HEK293 (cell line): ENCODE measurements around the gene ADAMTS17.

ENCODE experiments used
- CTCF ChIA-PET: fragments of 350-600 bp; formaldehyde crosslinking; extraction: SDS; loops from one replicate; lab custom pipeline; 2021; ENCODE audit warnings: antibody characterized with exemption; lab: Yijun Ruan, JAX
- POLR2A ChIA-PET: fragments of 300-600 bp; formaldehyde crosslinking; extraction: SDS; loops from one replicate; lab custom pipeline; 2020; ENCODE audit warnings: antibody characterized with exemption, inconsistent platforms; lab: Yijun Ruan, JAX
- H3K27ac ChIP-seq: fragments of 200-500 bp; sonication (Bioruptor generic); 2 replicates; pipeline ENCODE4 v1.5.1; 2014; ENCODE audit warnings: low read depth, low read length, control low read depth, inconsistent platforms; ENCODE audit errors: extremely low read depth
- H3K36me3 ChIP-seq, 2 experiments: fragments of 200-500 bp in 1 of 2; sonication (Bioruptor generic) in 1 of 2; 1 replicate in 1 of 2; 2 replicates in 1 of 2; pipeline ENCODE4 v1.5.1; 2014 to 2017; ENCODE audit warnings: inconsistent platforms in 2 of 2, low read length in 2 of 2; ENCODE audit not compliant: control insufficient read depth in 2 of 2, insufficient read depth in 1 of 2
- H3K4me1 ChIP-seq: fragments of 200-500 bp; sonication (Bioruptor generic); 2 replicates; pipeline ENCODE4 v1.5.1; 2014; ENCODE audit warnings: mild to moderate bottlenecking, low read length, inconsistent platforms; ENCODE audit not compliant: control insufficient read depth, insufficient read depth
- H3K4me3 ChIP-seq: 2 replicates; pipeline ENCODE4 v1.5.1; 2011; ENCODE audit warnings: low read depth, mild to moderate bottlenecking, control low read depth, low read length, moderate library complexity
- H3K9me3 ChIP-seq: fragments of 200-500 bp; sonication (Bioruptor generic); 2 replicates; pipeline ENCODE4 v1.5.1; 2014; ENCODE audit warnings: low read depth, low read length, inconsistent platforms; ENCODE audit not compliant: control insufficient read depth, insufficient read depth
- ATF2 ChIP-seq: fragments of 450-650 bp; formaldehyde crosslinking; IDR thresholded peaks from 2 replicates; pipeline ENCODE4 v1.5.1; 2016; ENCODE audit warnings: missing biosample characterization, missing genetic modification characterization, low read depth
- HIC1 ChIP-seq: fragments of 450-650 bp; formaldehyde crosslinking; IDR thresholded peaks from 2 replicates; pipeline ENCODE4 v1.5.1; 2016; ENCODE audit warnings: missing biosample characterization, missing genetic modification characterization
- KLF8 ChIP-seq: fragments of 450-650 bp; formaldehyde crosslinking; IDR thresholded peaks from 2 replicates; pipeline ENCODE4 v1.5.1; 2016; ENCODE audit warnings: missing biosample characterization, missing genetic modification characterization
- PRDM6 ChIP-seq: fragments of 450-650 bp; formaldehyde crosslinking; IDR thresholded peaks from 2 replicates; pipeline ENCODE4 v1.5.1; 2017; ENCODE audit warnings: missing biosample characterization, missing genetic modification characterization
- RBAK ChIP-seq: fragments of 450-650 bp; formaldehyde crosslinking; IDR thresholded peaks from 2 replicates; pipeline ENCODE4 v1.5.1; 2016; ENCODE audit warnings: missing biosample characterization, missing genetic modification characterization
- REST ChIP-seq: fragments of 450-650 bp; formaldehyde crosslinking; IDR thresholded peaks from 2 replicates; pipeline ENCODE4 v1.5.1; 2016; ENCODE audit warnings: missing biosample characterization, missing genetic modification characterization
- SP3 ChIP-seq: fragments of 450-650 bp; formaldehyde crosslinking; IDR thresholded peaks from 2 replicates; pipeline ENCODE4 v1.5.1; 2016; ENCODE audit warnings: missing biosample characterization, missing genetic modification characterization
- YY2 ChIP-seq: fragments of 450-650 bp; formaldehyde crosslinking; IDR thresholded peaks from 2 replicates; pipeline ENCODE4 v1.5.1; 2016; ENCODE audit warnings: missing biosample characterization, missing genetic modification characterization
- ZBTB7A ChIP-seq: fragments of 450-650 bp; formaldehyde crosslinking; IDR thresholded peaks from 2 replicates; pipeline ENCODE4 v1.5.1; 2016; ENCODE audit warnings: low read depth, missing biosample characterization, missing genetic modification characterization
- ZNF214 ChIP-seq: fragments of 450-650 bp; formaldehyde crosslinking; IDR thresholded peaks from 2 replicates; pipeline ENCODE4 v1.5.1; 2017; ENCODE audit warnings: missing biosample characterization, mild to moderate bottlenecking, missing genetic modification characterization, borderline replicate concordance
- ZNF221 ChIP-seq: fragments of 450-650 bp; formaldehyde crosslinking; IDR thresholded peaks from 2 replicates; pipeline ENCODE4 v1.5.1; 2017; ENCODE audit warnings: missing biosample characterization, missing genetic modification characterization, borderline replicate concordance
- ZNF274 ChIP-seq, 2 experiments: fragments of 200-500 bp in 1 of 2; fragments of 450-650 bp in 1 of 2; sonication (Bioruptor generic) in 1 of 2; formaldehyde crosslinking in 1 of 2; IDR thresholded peaks; 2 replicates each; pipeline versions ENCODE4 v1.5.1 to v1.6.1; 2014 to 2016; ENCODE audit warnings: borderline replicate concordance in 1 of 2, inconsistent platforms in 1 of 2, low read length in 1 of 2, missing biosample characterization in 1 of 2, missing genetic modification characterization in 1 of 2
- ZNF280D ChIP-seq: fragments of 450-650 bp; formaldehyde crosslinking; IDR thresholded peaks from 2 replicates; pipeline ENCODE4 v1.5.1; 2016; ENCODE audit warnings: missing biosample characterization, missing genetic modification characterization
- ZNF354C ChIP-seq: fragments of 450-650 bp; formaldehyde crosslinking; IDR thresholded peaks from 2 replicates; pipeline ENCODE4 v1.5.1; 2016; ENCODE audit warnings: missing biosample characterization, missing genetic modification characterization, low read depth, borderline replicate concordance
- ZNF366 ChIP-seq: fragments of 450-650 bp; formaldehyde crosslinking; conservative IDR thresholded peaks from 2 replicates; pipeline ENCODE4 v1.5.1; 2016; ENCODE audit warnings: missing biosample characterization, missing genetic modification characterization
- ZNF394 ChIP-seq: fragments of 450-650 bp; formaldehyde crosslinking; IDR thresholded peaks from 2 replicates; pipeline ENCODE4 v1.5.1; 2016; ENCODE audit warnings: missing biosample characterization, missing genetic modification characterization, mild to moderate bottlenecking, moderate library complexity, borderline replicate concordance
- ZNF423 ChIP-seq: fragments of 450-650 bp; formaldehyde crosslinking; IDR thresholded peaks from 2 replicates; pipeline ENCODE4 v1.5.1; 2016; ENCODE audit warnings: missing biosample characterization, missing genetic modification characterization
- ZNF544 ChIP-seq: fragments of 450-650 bp; formaldehyde crosslinking; IDR thresholded peaks from 2 replicates; pipeline ENCODE4 v1.5.0; 2017; ENCODE audit warnings: missing biosample characterization, missing genetic modification characterization
- ZNF548 ChIP-seq: fragments of 450-650 bp; formaldehyde crosslinking; IDR thresholded peaks from 2 replicates; pipeline ENCODE4 v1.5.1; 2016; ENCODE audit warnings: missing biosample characterization, missing genetic modification characterization
- ZNF777 ChIP-seq: fragments of 450-650 bp; formaldehyde crosslinking; IDR thresholded peaks from 2 replicates; pipeline ENCODE4 v1.5.1; 2017; ENCODE audit warnings: missing biosample characterization, missing genetic modification characterization, borderline replicate concordance
- ZNF791 ChIP-seq: fragments of 450-650 bp; formaldehyde crosslinking; IDR thresholded peaks from 2 replicates; pipeline ENCODE4 v1.5.1; 2016; ENCODE audit warnings: missing biosample characterization, missing genetic modification characterization
- ZNF837 ChIP-seq: fragments of 450-650 bp; formaldehyde crosslinking; IDR thresholded peaks from 2 replicates; pipeline ENCODE4 v1.5.1; 2016; ENCODE audit warnings: missing biosample characterization, missing genetic modification characterization
- ZSCAN30 ChIP-seq: fragments of 450-650 bp; IDR thresholded peaks from 2 replicates; pipeline ENCODE4 v1.5.1; 2018; ENCODE audit warnings: missing biosample characterization, mild to moderate bottlenecking, missing genetic modification characterization, moderate library complexity

The ADAMTS17 gene

GRCh38 chr15:100186960-100187359 is 154.8 kb downstream of the ADAMTS17 start:
- Histone ChIP-seq H3K9me3 (no peaks in the 10 kb centered on the region), H3K36me3 (no peaks in the 10 kb centered on the region), H3K4me1 (peaks cover under 1% of the 10 kb centered on the region; the same call in 1 of the 2 replicates), H3K4me3 (no peak overlapping the region), H3K27ac (no peak overlapping the region)
- ChIA-PET POLR2A (no interaction called here), CTCF (no interaction called here)
- TF ChIP-seq KLF8 (no peak), ZNF354C (tag by site-specific recombination) (no peak), SP3 (tag by site-specific recombination) (no peak), ZNF274 (IDR thresholded peaks at IDR 0.05; ENCODE audit: low read length) (no peak), ZNF274 (tag by site-specific recombination; IDR thresholded peaks at IDR 0.05; ENCODE audit: borderline replicate concordance) (no peak), ZNF280D (tag by site-specific recombination) (no peak), ZNF366 (tag by site-specific recombination) (no peak), ZBTB7A (tag by site-specific recombination) (no peak), ZNF423 (tag by site-specific recombination) (no peak), ZNF214 (no peak), YY2 (no peak), ZNF837 (tag by site-specific recombination) (no peak), REST (no peak), ZNF791 (tag by site-specific recombination) (no peak), ATF2 (tag by site-specific recombination) (no peak), ZNF548 (no peak), RBAK (tag by site-specific recombination) (no peak), ZNF394 (no peak)

- Histone ChIP-seq H3K36me3 (no peaks in the 10 kb centered on the region), H3K27ac (no peak overlapping the region), H3K4me3 (no peak overlapping the region), H3K4me1 (no peaks in the 10 kb centered on the region), H3K9me3 (no peaks in the 10 kb centered on the region)
- ChIA-PET POLR2A (no interaction called here), CTCF (no interaction called here)
- TF ChIP-seq ZNF354C (tag by site-specific recombination) = no peak
- no peak for TF ChIP-seq ZNF777
- TF ChIP-seq ZSCAN30 (tag by site-specific recombination) = no peak
- TF ChIP-seq ZNF221 (tag by site-specific recombination) = no peak
- no peak for TF ChIP-seq ZNF544 (tag by site-specific recombination)
- no peak for TF ChIP-seq PRDM6
- TF ChIP-seq HIC1 (tag by site-specific recombination) = no peak
These were observed 155.4 kb downstream of the ADAMTS17 start for GRCh38 chr15:100186366-100186765.
